Right ventricle myocardium superior (tissue), 1 donor: ENCODE data around the gene AZU1. TPM values are rescaled to one million over a fixed set of nuclear protein-coding genes. Genes with fewer than 3 reads are reported as not detected.
A peak's percentile ranks its signal among the peaks of the same experiment; 100 is the strongest.
"Not testable (repeated sequence)": the region's sequence is repeated elsewhere in the genome, so short reads cannot be mapped to it uniquely, and the experiment has no call there.

Experiments used
- ATAC-seq: fragments of 200-7000 bp; cut with Tn5 transposase; one replicate; pipeline ENCODE4 v1.9.1; 2020; ENCODE audit warnings: mild to moderate bottlenecking; ENCODE audit not compliant: poor library complexity
- DNase-seq: peaks from one replicate; pipeline ENCODE4 v3.0.0-alpha.2; 2020
- intact Hi-C: fragments of 100-400 bp; cut with DNase I; formaldehyde crosslinking; loops from one replicate; pipeline ENCODE4 v1.11.2; 2022
- total RNA-seq: library from RNA; stranded (reverse); fragmentation: NEBNext Ultra II Directional; extraction: Animal tissue kit (Norgen Biotek cat#: 25700); gene quantifications from one replicate; pipeline ENCODE4 v1.2.1, GENCODE V29; 2021
- donor health status: DM: no; HTN: yes; CAD: no; lungs with severe emphysema.

The AZU1 gene
- total RNA-seq, 1 donor from 2014 or later: not detected

- intact Hi-C loops, DNase-seq, ATAC-seq: not testable (repeated sequence)
Observed at GRCh38 chr19:820212-820611, 7.4 kb upstream of the AZU1 start.

DNA sequence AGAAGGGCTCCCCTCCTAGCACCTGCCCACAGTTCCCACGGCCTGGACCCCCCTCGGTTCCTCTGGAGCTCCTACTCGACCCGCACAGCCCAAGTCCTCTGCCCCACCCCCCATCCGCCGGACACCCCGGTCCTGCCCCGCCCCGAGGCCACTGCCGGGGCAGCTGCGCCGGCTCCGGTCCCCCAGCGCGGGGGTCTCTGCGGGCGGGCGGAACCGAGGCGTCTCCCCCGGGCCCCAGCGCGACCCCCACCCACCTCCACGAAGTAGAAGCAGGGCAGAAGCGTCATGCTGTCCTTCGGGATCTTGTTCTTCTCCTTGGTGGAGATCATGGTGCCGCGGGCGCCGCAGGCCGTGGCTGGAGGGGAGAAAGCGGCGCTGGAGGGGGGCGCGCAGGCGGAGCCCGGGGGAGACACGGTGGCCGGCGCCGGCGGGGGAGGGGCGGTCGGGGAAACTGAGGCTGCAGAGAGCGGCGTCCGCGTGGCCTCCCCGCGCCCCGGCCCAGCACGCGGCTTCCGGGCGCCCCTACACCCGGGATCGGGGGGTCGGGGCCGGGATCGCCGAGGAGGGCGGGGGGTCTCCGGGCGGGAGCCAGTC, 6.3 kb upstream of the AZU1 start:
- ATAC-seq (no peak), DNase-seq (no peak)
- intact Hi-C loops: no loop called here

DNA sequence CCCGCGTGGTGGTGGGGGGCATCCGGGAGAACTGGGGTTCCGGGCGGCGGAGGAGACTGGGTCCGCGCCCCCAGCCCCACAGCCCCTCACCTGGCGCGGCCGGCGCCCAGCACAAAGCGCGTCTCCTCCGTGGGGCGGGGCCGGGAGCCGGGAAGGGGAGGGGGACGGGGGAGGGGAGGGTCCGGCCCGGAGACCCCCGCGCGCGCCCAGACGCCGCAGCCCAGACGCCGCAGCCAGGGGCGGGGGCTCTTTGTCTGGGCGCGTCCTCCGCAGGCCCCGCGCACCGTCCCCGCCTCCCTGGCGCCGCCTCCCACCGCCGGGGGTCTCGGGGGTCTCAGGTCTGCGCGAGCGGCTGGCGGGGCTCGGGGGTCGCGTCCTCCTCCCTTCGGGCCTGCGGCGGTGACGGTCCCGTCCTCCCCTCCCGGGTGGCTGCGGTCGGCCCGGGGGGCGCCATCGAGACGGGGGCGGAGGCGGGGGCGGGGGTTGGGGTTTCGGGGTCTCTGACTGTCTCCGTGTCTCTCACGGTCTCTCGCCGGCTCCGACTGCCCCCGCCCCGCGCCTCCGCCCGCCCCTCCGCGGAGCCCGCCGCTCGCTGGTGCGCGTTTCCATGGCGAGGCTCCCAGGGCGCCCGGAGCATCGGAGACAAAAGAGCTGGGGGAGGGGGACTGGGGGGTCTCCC, 5.7 kb upstream of the AZU1 start, which contains the start of gene PLPPR3:
Gene PLPPR3, minus strand, starts transcription at position 131 of the 679 bp plus-strand sequence. CDS start 396 bp downstream, outside the sequence.
- DNase-seq: no peak
- intact Hi-C loops: no loop called here
- ATAC-seq: no peak

- intact Hi-C loops: no loop called here
- ATAC-seq (no peak), DNase-seq (no peak)
Observed at GRCh38 chr19:823565-824121, 4.0 kb upstream of the AZU1 start.

GRCh38 chr19:824885-825284, 2.8 kb upstream of the AZU1 start:
- DNase-seq (no peak), ATAC-seq (no peak)
- intact Hi-C loops: no loop called here

DNA sequence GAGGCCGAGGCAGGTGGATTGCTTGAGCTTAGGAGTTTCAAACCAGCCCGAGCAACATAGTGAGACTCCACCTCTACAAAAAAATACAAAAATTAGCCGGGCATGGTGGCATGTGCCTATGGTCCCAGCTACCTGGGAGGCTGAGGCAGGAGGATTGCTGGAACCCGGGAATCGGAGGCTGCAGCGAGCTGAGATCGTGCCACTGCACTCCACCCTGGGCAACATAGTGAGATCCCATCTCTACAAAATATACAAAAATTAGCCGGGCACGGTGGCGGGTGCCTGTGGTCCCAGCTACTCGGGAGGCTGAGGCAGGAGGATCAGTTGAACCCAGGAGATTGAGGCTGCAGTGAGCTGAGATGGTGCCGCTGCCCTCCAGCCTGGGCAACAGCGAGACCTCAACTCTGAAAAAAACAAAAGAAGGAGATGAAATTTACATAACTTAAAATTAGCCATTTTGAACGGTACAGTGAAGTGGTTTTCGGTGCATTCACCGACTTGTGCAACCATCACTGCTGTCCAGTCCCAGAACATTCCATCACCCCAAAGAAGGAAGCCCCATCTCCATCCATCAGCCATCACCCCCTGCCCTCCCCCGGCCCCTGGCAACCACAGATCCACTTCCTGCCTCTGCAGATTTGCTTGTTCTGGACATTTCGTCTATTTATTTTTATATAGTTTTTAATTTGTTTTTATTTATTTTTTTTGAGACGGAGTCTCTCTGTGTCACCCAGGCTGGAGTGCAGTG, 1.6 kb upstream of the AZU1 start:
- DNase-seq (no peak), ATAC-seq (no peak)
- intact Hi-C loops: no loop called here

DNA sequence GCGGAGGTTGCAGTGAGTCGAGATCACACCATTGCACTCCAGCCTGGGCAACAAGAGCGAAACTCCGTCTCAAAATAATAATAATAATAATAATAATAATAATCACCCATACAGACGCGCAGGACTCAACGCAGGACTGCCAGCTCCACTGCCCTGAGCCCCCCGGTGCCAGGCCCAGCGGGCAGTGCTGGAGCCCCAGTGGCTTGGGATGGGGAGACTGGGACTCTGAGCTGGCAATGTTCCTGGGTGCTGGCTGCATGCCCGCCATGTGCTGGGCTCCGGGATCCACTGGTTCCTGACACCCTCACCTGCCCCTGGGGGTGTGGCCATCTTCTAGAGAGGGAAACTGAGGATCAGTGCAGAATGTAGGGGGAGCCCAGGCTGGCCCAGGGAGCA, 325 bp upstream of the AZU1 start:
- ATAC-seq (no peak), DNase-seq (no peak)
- intact Hi-C loops: no loop called here

DNA sequence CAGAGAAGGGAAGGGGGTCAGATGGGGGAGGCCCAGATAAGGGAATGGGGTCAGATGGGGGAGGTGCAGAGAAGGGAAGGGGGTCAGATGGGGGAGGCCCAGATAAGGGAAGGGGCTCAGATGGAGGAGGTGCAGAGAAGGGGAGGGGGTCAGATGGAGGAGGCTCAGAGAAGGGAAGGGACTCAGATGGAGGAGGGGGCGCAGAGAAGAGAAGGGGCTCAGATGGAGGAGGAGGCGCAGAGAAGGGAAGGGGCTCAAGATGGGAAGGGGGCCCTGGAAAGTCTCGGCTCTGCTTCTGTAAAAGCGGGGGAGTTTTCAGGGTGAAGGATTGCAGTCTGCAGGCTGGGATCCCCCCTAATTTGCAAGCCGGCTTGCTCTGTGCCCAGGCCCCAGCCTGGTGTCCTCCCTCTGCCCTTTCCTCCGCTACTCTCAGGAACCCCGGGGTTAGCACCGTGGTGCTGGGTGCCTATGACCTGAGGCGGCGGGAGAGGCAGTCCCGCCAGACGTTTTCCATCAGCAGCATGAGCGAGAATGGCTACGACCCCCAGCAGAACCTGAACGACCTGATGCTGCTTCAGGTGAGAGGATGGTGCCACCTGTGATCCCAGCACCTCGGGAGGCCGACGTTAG, 1.6 kb downstream of the AZU1 start:
- DNase-seq (no peak), ATAC-seq (no peak)
- intact Hi-C loops: no loop called here

GRCh38 chr19:831407-832369, 4.1 kb downstream of the AZU1 start:
- ATAC-seq (no peak), DNase-seq (no peak)
- intact Hi-C loops: no loop called here

GRCh38 chr19:834216-834615, 6.6 kb downstream of the AZU1 start:
- peak; percentile 36 for ATAC-seq

DNA sequence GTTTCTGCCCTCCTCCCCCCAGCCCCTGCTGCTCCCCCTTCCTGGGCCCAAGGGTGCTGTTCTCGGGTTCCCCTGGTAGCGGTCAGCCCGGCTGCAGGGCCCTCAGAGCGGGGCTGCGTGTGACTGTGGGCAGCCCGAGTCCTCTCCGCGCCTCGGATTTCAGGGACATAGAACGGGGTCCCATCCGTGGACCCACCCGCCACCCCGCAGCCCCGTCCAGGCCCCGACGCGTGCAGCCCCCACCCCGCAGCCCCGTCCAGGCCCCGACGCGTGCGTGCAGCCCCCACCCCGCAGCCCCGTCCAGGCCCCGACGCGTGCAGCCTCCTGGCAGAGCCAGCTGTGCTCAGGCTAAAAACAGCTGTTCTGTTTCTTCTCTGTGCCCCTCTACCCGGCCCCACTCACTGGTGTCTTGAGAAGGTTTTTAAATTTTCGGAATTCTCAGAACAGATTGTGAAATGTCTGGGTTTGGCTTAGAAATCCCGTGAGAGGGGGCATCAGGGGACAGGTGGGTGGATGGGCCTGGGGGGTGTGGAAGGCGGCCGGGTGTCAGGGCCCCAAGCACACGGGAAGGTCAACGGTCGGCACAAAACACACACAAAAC, 7.7 kb downstream of the AZU1 start:
- DNase-seq (no peak), ATAC-seq (no peak)
- intact Hi-C loops: no loop called here

More at GRCh38 chr19:834216-834615, 6.6 kb downstream of the AZU1 start:
- DNase-seq: no peak
- intact Hi-C loops: no loop called here

- DNase-seq (peak; percentile 56), ATAC-seq (no peak)
- intact Hi-C loops: no loop called here
Observed at GRCh38 chr19:840519-841206, 13.0 kb downstream of the AZU1 start, which contains the start of gene PRTN3. Gene PRTN3, plus strand, starts transcription at chr19:840999. Its CDS starts 10 bp downstream, at chr19:841009.

- DNase-seq, ATAC-seq, intact Hi-C loops: not testable (repeated sequence)
Observed at GRCh38 chr19:842802-843179, 15.2 kb downstream of the AZU1 start.

DNA sequence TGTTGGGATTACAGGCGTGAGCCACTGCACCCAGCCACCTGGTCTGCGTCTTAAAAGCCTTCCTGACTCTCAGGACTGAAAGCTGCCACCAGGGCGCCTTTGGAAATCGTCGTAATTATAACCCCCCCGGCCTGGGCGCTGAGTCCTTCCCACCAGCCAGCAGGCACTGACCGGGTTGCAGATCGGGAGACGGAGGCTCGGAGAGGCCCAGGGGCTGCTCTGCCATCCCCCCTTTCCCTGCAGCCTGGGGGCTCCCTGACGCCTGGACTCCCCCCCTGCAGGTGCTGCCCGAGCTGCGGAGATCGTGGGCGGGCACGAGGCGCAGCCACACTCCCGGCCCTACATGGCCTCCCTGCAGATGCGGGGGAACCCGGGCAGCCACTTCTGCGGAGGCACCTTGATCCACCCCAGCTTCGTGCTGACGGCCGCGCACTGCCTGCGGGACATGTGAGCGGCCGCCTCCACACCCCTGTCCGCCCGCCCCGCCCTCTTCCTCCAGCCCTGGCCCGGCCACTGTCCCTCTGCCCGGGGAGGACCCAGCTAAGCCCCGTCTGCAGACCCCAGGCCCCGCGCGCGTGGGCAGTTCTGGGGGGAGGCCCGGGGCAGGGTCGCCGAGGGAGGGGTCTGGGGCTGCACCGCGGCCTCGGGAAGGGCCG, 15.7 kb downstream of the AZU1 start:
- ATAC-seq: peak; percentile 26
- DNase-seq: peak; percentile 61
- intact Hi-C loops: no loop called here

DNA sequence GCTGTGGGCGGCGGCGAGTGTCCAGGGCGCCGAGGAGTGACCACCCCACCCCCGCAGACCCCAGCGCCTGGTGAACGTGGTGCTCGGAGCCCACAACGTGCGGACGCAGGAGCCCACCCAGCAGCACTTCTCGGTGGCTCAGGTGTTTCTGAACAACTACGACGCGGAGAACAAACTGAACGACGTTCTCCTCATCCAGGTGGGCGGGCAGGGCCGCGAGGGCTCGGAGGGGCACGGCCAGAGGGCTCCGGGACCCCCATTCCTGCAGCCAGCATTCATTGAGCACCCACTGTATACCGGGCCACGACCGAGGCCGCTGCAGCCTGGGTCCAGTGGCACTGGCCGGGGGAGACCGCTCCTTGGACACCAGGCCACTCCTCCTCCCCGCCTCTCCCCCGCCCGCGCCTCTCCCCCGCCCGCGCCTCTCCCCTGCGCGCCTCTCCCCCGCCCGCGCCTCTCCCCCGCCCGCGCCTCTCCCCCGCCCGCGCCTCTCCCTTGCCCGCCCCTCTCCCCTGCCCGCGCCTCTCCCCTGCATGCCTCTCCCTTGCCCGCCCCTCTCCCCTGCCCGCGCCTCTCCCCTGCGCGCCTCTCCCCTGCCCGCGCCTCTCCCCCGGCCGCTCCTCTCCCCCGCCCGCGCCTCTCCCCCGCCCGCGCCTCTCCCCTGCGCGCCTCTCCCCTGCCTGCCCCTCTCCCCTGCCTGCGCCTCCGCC, 16.4 kb downstream of the AZU1 start:
- intact Hi-C loops: no loop called here
- ATAC-seq (no peak), DNase-seq (no peak)

DNA sequence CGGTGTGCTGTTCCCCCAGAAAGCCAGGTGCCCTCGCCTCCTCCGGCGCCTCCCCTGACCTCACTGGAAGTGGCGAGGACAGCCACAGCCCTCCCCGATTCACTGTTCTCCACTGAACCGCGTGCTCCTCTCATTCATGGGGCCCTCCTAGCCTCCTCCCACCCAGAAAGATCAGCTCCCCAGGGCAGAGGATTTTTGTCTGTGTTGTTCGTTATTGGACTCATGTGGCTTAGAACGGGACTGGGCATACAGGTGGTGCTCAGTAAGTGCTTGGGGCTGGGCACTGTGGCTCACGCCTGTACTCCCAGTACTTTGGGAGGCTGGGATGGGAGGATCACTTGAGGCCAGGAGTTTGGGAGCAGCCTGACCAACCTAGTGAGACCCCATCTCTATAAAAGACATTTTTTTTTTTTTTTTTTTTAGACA, 16.9 kb downstream of the AZU1 start:
- no peak for DNase-seq
- intact Hi-C loops: no loop called here
- no peak for ATAC-seq
